ENCODE results near the gene ATP8A2.
A peak's percentile ranks its signal among the peaks of the same experiment; 100 is the strongest.
"Not testable (repeated sequence)": the region's sequence is repeated elsewhere in the genome, so short reads cannot be mapped to it uniquely, and the experiment has no call there.

Gene ATP8A2

DNA sequence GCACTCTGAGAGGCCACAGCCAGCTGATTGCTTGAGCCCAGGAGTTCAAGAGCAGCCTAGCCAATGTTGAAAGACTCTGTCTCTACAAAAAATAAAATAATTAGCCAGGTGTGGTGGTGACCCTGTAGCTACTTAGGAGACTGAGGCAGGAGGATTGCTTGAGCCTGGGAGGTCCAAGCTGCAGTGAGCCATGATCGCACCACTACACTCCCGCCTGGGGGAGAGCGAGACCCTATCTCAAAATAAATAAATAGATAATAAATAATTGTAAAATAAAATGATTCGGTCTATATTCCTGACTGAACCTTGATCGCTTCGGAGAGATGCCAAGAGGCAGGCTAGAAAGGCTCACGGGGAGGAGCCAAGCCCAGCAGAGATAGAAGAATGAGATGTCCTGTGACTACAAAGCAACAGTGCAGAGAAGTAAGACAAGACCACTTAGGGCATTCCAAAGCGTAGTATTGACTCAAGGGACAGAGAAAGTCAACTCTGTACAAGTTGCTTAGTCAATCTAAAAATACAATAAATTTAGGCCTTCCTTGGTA, 667.2 kb downstream of the ATP8A2 start:
- DNase-seq (ENCODE audit: low read depth in 2 of 2): no peak

DNA sequence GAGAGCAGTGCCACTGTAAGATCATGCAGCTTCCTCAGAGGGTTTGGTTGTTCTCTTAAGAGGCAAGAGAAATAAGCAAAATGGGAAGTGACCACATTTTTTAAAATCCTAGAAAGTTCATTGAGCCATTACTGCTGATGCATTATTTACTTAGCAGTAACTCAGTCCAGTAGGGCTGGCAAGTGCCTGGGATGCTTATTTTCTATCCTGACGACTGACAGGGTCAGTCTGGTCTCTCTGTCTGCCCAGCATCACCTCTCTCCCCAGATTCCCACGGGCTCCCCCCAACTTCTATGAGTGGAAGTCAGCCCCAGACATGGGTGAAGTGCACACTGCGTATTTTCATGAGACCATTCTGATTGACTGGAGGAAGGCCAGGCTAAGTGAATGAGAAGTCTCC, 669.7 kb downstream of the ATP8A2 start:
- no peak for DNase-seq (ENCODE audit: low read depth in 2 of 2)

DNA sequence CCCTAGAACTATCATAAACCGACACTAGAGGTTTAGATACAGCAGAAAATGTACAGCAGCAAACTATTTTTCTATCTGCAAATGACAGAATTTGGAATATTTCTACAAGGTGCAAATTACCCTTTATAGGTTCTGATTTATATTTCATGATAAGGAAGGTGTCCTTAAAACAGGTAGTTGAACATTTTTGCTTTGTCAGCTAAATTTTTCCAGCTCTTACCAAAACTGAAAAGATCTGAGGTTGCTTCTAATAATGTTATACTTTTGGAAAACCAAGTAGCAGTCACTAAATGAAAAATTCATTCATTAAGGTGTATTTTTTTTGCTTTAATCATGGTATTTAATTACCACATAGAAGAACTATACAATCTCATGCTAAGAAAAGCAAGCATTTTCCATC, 671.0 kb downstream of the ATP8A2 start:
- no peak for DNase-seq (ENCODE audit: low read depth in 2 of 2)

DNA sequence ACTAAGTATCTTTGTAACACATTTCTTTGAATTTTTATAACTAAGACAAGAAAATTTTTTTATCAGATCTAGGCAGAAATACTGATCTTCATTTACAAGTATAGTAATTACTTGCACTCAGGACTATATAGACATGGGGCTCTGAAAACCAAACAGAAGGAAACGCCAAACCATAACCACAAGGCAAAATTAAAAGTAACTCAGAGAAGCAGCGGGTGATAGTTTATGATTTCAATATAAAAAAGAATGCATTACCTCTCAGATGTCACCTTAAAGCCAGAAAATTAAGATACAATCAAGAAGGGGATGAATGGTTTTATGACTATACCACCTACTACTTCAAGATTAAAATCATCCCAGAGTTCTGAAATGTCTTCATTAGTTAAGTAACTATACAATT, 673.4 kb downstream of the ATP8A2 start:
- no peak for DNase-seq (ENCODE audit: low read depth in 2 of 2)

DNA sequence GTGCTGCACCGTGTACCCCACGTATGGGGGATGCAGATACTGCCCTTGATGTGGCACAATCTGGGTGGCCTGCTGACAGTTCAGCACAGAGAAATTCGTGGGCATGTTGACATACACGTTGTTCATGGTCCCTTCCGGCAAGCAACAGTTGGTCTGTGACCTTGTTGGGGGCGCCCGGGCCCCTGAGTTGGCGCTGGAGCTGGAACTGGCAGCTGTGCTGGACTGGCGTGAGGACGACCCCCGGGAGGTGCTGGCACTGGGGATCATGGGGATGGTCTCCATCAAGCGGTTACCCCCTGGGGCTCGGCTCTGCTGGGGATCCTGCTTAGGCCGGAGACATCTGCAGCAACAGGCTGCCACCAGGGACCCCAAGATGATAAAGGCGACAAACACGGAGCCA, 674.9 kb downstream of the ATP8A2 start:
- DNase-seq (ENCODE audit: low read depth in 2 of 2): no peak

DNA sequence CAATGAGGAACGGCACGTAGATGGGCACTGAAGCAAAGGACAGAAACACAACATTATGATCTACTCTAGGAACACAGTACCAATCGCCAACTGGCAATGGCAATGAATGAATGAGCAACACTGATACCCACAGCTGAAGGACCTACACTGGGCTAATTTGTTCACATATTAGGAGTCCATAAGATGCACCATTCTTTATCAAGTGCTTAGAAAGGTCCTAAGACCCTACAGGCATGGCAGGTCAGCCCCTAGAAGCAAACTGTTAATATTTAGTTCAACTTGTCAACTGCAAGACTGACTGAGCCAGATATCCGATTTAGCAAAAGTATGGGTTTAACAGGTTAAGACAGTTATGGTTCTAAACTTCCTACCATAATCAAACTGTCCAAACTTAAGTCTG, 675.3 kb downstream of the ATP8A2 start:
- no peak for DNase-seq (ENCODE audit: low read depth in 2 of 2)

DNA sequence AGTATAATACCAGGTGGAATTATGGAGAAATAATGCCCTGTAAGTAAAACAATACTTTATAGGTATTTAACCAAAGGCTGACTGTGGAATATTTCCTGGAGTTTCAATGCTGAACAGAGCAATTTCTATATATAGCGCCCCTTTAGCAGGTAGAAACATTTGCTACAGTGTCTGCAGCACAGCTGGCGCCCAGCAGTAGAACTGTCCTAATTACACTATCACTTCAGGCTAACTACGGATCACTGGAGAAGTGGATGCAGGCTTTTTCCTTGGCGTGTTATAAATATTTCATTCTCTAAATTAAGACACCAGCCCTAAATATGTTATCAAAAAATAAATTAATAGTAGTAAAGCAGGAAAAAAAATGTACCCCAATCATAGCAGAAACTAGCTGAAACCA, 677.0 kb downstream of the ATP8A2 start:
- DNase-seq (ENCODE audit: low read depth in 2 of 2): no peak

DNA sequence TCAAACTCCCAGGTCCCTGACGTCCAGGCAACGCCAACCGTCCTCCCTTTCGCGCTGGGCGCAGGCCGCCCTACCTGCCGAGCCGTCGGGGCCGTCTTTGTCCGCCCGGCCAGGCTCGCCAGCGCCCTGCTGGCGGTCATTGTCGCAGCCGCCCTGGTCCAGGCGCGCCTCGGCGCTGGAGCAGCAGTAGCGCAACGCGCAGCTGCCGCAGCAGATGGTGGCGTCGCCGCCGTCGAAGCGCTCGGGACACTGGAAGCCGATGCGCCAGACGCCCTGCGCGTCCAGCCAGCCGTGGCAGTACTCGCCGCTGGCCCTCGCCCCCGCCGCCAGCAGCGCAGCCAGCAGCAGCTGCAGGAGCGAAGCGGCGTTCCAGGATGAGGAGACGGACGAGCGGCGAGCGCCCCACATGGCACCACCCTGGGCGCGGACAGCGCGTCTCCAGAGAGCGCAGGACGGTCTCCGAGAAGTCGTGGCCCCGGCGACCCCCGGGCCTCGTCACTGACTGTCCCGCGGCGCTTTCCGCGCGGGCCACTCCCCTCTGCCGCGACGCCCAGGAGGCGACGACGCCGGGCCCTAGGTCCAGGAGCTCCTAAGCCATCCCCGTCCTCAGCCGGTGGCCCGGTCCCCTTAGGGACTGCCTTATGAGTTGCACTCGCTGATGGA, 678.9 kb downstream of the ATP8A2 start:
- DNase-seq (ENCODE audit: low read depth in 2 of 2): no peak

DNA sequence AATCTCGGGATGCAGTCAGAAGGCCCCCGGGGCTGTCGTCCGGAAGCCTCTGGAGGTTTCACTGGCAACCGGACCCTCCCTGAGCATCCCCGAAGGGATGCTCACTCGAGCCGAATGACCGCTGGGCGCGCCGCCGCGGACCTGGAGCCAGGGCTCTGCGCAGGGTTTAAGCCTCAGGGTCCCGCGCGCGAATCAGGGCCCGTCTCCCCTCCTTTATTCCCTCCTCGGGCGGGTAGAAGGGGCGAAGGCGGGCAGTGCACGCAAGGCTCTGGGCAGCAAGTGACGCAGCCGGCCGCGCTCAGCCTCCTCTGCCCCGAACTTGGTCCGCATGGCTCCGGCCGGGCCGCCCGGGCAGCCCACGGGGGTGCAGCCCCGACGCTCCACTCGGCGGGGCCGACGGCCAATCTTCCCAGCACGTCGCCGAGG, 679.5 kb downstream of the ATP8A2 start:
- DNase-seq (ENCODE audit: low read depth in 2 of 2): no peak

DNA sequence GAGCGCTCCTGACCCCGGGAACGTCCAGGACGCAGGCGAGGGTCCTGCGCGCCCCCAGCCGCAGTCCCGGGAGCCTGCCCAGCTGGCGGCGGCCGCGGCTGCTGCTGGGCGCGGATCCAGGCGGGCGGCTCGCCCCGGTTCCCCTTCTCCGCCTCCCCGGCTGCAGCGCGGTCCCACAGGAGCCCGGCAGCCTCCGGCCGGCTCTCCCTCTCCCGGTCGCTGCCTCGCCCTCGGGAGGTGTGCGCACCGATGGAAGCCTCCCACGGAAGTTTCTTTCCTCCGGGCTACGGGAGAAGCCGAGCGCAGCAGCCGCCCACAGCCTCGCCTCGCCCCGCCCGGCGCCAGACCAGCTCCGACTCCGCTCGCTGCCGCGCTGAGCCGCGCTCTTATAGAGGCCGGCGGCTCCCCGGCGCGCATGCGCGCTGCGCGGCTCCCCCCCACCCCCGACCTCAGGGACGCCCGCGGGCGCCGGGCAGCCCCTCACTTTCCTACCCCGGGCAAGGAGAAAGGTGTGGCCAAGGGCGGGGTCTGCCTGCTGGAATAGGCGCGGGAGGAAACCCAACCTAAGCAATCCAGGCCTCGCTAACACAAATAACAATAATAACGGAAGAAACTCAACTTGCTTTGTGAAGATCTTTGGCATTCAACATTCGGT, 680.0 kb downstream of the ATP8A2 start, which contains the start of gene SHISA2:
TSS of gene SHISA2 (minus strand) at position 360 of the 655 bp plus-strand sequence. CDS start 1,041 bp downstream, outside the sequence.
- DNase-seq (ENCODE audit: low read depth in 2 of 2): no peak

DNA sequence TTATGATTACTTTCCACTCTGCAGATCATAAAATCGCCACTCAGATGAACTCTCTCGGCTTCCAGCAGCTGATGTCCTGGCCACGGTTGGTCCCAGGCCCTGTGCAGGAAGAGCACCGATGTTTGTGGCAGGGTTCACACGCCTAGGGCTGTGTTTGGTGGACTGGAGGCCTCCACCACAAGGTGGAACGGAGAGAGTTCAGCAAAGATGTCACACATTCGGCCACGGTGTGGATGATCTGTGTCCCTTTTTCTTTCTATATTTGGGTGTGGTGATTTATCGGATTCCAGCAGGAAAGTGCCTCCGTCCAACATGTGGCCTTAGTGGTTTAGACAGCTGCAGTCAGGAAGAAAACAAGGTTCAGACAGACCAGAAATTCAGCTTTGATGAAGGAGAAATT, 680.6 kb downstream of the ATP8A2 start:
- DNase-seq (ENCODE audit: low read depth in 2 of 2): no peak

DNA sequence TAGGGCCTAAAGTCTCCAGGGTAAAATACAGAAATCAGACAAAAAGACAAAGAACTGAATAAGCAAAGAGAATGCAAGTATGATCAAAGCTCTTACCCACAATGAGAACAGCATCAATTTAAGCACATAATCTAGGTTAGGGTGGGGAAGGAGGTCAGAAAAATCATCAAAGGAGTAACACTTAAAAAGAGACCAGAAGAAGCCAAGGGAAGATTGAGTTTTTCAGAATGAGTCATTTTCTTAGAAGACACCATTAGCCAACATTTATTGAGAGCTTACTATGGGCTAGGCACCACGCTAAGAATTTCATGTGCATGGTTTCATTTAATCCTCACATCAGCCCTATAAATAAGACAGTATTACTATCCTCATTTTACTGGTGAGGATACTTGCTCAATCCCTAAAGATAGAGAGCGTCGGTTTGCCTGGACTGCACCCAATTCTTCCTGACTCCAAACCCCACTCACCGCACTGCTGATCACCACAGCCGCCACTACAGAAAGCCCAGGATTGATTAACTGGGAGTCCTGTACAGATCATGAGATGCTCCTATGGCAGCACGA, 681.7 kb downstream of the ATP8A2 start:
- DNase-seq (ENCODE audit: low read depth in 2 of 2): no peak

DNA sequence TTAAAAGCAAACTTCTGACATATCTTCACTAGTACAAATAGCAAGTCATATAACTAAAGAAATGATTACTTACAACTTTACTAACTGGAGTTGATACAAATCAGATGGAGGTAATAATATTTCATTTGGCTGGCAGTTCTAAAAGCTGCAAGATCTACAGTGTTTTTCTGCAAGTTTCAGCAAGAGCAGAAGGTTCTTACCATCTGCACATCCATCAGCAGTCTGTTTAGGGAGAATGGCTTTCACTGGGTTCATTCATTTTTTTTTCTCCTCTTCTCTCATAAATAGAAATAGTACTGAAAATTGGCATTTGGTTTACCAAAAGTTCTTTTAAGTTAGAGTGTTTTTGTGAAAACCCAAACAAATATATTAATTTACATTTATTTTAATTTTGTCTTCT, 683.1 kb downstream of the ATP8A2 start:
- DNase-seq (ENCODE audit: low read depth in 2 of 2): no peak

DNA sequence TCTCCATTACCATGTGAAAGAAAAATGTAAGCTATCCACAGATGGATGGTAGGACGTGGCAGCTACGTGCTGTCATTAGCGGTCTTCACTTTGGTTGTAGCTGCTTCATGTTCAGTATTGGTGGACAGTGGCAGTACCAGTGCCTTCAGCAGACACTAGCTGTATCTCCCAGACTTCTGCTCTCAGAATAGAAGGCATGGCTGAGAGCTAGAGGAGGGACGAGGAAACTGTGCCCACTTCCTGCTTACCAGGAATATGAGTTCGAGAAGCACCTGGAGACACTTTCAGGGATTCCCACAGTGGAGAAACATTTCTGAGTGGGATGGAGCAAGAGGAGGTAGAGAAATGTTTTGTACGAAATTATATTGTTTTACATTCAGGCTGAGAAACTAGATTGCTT, 686.9 kb downstream of the ATP8A2 start:
- DNase-seq (ENCODE audit: low read depth in 2 of 2): no peak

DNA sequence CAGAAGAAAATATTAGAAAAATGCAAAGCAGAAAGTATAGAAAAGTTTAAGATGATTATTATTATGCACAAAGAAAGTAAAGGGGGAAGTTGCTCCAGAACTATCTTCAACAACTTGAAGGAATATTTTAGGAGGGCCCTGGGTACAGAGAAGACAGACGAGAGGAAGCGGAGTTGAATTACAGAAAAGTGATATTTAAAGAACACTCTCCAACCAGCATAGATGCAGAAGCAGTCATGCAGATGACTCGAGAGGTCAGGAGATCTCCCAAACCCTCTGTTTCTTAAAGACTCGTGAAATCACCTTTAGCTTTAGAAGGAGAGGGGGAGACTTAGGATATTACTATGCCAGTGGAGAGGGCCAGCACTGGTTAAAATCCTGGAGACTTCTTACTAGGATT, 688.6 kb downstream of the ATP8A2 start:
- no peak for DNase-seq (ENCODE audit: low read depth in 2 of 2)

DNA sequence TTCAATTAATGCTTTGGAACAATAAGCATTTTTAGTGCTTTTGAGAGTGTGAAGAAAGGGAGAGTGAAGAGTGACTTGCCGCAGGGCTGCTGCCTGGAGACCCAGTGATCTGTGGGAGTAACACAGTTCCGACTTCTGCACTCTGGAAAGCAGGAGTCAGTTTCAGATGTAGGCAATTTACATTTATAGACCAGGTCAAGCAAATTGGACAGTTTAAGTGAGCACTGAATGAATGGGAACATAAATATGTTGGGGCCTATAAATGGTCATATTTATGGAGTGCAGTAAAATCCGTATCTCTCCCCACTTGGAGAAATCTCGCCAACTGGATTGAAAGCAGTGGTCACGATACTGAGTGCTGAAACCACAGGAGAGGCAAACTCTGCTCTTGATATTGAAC, 689.5 kb downstream of the ATP8A2 start:
- no peak for DNase-seq (ENCODE audit: low read depth in 2 of 2)

DNA sequence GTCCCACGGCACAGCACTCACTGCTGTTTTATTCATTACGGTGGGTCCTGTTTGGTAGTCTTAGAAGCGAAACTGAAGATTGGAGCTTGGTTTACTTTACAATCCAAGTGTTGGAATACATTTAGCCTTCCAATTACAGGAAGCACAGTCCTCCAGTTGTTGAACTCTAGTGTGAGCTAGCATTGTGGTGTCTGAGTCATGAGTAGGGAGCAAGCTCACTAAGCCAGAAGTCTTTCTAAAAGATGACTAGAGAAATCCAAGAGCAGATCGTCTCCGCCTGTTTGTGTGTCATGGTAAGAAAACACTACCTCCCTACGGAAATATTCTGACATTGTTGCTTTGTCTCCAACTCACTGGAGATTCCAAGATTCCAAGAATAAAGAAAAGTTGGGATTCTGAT, 690.2 kb downstream of the ATP8A2 start:
- peak in 1 of 2 experiments; percentile 29 for DNase-seq (ENCODE audit: low read depth in 2 of 2)

DNA sequence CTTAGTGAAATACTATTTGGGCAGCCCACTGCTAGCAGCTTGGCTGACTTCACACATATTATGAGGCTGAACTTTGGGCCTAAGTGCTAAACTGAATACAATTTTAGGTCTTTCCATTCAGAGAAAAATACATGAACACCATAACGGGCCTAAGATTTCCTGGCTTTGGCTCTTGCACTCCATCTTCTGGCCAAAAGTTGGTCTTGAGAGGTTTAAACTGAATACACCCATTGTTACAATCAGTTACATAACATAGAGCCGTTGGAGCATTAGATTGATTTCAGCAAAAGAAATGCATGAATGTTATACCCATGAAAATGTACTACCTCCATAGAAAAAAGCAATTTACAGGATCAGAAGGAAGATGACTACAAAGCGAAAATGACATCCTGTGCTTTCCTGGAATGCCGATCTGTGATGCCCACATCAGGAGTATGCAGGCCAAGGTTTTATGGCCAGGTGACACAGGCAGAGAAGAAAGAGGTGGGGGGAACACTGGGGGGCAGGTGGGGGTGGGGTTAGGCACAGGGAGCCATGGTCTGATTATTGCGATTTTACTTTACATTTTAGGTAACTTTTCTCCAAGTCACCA, 691.2 kb downstream of the ATP8A2 start:
- DNase-seq (ENCODE audit: low read depth in 2 of 2): peak in 1 of 2 experiments; percentile 17

DNA sequence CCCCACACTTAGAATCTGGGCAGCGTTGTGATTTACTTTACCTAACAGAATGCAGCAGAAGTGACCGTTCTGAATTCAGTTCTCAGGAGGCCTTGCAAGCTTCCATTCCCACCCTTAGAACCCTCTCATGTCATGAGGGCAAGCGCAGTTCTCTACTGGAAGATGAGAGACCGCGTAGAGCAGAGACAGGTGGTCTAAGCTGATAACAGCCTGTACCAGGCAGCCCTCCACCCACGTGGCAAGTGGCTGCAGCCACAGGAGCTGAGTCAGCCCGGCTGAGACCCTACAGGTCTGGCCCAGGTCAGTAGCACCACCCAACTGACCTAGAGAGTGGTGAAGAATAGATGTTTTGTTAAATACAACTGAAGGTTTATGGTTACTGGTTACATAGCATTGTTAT, 694.7 kb downstream of the ATP8A2 start:
- DNase-seq (ENCODE audit: low read depth in 2 of 2): not testable (repeated sequence)

DNA sequence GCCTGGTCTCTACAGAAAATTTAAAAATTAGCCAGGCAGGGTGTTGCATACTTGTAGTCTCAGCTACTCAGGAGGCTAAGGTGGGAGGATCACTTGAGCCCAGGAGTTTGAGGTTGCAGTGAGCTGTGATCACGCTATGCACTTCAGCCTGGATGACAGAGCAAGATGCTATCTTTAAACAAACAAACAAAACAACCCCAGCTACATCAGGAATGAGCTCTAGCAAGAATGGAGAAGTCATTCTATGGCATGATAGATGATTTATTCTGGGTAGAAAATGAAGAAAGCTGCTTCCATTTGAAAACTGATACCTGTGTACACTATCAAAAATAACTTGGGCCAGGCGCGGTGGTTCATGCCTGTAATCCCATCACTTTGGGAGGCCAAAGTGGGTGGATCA, 695.8 kb downstream of the ATP8A2 start:
- no peak for DNase-seq (ENCODE audit: low read depth in 2 of 2)

DNA sequence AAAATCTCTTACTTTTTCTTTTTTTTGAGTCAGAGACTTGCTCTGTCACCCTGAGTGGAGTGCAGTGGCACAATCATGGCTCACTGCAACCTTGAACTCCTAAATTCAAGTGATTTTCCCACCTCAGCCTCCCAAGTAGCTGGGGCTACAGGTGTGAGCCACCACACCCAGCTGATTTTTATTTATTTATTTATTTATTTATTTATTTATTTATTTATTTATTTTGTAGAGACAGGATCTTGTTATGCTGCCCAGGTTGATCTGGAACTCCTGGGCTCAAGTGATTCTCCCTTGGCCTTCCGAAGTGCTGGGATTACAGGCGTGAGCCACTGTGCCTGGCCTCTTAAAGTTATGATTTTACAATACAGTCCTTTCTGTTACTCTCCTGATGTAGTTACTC, 696.6 kb downstream of the ATP8A2 start:
- not testable (repeated sequence) for DNase-seq (ENCODE audit: low read depth in 2 of 2)

DNA sequence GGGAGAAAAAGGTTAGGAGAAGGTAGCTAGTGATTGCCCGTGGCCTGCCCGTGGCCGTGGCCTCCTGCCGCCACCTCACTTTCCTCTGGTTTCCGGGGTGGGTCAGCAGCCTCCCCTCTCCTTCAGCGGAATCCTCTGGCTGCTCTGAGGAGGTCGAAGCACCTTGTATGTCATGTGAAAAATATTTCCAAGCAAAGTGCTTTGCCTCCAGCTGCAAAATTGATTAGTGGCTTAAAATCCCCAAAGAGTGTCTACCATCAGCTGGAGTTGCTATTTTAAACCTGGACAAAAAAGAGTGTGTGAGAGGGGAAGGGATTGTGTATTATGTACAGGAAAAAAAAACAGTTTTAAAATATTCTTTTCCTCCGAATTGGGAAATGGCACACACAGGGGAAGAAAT, 697.9 kb downstream of the ATP8A2 start:
- not testable (repeated sequence) for DNase-seq (ENCODE audit: low read depth in 2 of 2)

DNA sequence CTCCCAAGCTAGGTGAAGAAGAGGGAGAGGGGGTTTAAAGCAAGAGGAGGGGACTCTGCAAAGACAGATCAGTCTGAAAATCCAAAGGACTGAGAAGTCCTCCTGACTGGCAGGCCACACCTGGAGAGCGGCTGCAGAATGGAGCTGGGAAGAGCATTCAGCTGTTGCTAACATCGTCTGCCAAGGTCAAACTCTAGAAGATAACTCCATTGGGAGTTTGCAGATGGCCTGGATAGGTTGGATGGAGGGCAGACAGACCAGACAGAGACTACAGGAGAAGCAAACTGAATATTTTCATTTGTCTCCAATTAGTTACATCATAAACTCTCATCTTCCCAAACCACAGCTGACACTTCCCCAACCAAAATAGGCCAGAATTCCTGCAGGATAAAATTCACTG, 699.9 kb downstream of the ATP8A2 start:
- no peak for DNase-seq (ENCODE audit: low read depth in 2 of 2)
